WI38 (cell line): ENCODE measurements around the gene ALB.
"Not testable (repeated sequence)": the region's sequence is repeated elsewhere in the genome, so short reads cannot be mapped to it uniquely, and the experiment has no call there.

ENCODE experiments used
- H3K4me3 ChIP-seq: 2 replicates; pipeline ENCODE4 v1.5.1; 2011; ENCODE audit warnings: low read depth, mild to moderate bottlenecking, control low read depth, low read length
- CTCF ChIP-seq: IDR thresholded peaks from 2 replicates; pipeline ENCODE4 v1.5.1; 2012; ENCODE audit warnings: low read depth, mild to moderate bottlenecking, control low read depth, low read length

The ALB gene

GRCh38 chr4:73381214-73381613 lies 22.9 kb upstream of the ALB start:
- TF ChIP-seq CTCF = no peak
- no peak overlapping the region for H3K4me3 ChIP-seq

- TF ChIP-seq CTCF = no peak
- no peak overlapping the region for H3K4me3 ChIP-seq
Observed at GRCh38 chr4:73383452-73383851, 20.6 kb upstream of the ALB start.

GRCh38 chr4:73387552-73387951 lies 16.5 kb upstream of the ALB start:
- no peak for TF ChIP-seq CTCF
- no peak overlapping the region for H3K4me3 ChIP-seq

- no peak for TF ChIP-seq CTCF
- no peak overlapping the region for H3K4me3 ChIP-seq
Observed at GRCh38 chr4:73388887-73389286, 15.2 kb upstream of the ALB start.

- not testable (repeated sequence) for H3K4me3 ChIP-seq
Observed at GRCh38 chr4:73389663-73390062, 14.4 kb upstream of the ALB start.

GRCh38 chr4:73391774-73392173 lies 12.3 kb upstream of the ALB start:
- H3K4me3 ChIP-seq = no peak overlapping the region
- no peak for TF ChIP-seq CTCF

GRCh38 chr4:73392936-73393335 lies 11.2 kb upstream of the ALB start:
- no peak for TF ChIP-seq CTCF
- no peak overlapping the region for H3K4me3 ChIP-seq

GRCh38 chr4:73396304-73396703 lies 7.8 kb upstream of the ALB start:
- no peak for TF ChIP-seq CTCF
- no peak overlapping the region for H3K4me3 ChIP-seq
